Cerebellar nuclear complex (tissue), 1 donor: ENCODE measurements around the gene RORB.

Experiments
- DNase-seq, 2 experiments: peaks; one replicate each; lab custom pipeline; 2025; lab: John Stamatoyannopoulos, UW

Gene RORB

DNA sequence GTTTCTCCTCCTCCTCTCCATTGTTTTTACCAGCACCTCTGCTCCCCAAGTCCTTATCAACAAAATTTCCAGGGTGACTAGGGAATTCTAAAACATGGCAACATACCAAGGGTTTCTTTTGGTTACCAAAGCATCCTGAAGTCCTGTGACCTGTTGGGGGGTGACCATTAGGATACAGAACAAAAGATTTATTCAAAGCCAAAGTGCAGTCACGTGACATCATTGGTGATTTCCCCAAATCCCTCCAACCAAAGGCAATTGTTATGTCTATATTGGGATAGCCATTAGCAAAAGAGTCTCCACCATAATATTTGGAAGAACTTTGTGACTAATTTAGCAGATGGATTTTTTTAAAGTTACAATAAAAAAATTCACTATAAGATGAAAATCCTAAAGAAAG, 222.2 kb downstream of the RORB start:
- DNase-seq = no peak

DNA sequence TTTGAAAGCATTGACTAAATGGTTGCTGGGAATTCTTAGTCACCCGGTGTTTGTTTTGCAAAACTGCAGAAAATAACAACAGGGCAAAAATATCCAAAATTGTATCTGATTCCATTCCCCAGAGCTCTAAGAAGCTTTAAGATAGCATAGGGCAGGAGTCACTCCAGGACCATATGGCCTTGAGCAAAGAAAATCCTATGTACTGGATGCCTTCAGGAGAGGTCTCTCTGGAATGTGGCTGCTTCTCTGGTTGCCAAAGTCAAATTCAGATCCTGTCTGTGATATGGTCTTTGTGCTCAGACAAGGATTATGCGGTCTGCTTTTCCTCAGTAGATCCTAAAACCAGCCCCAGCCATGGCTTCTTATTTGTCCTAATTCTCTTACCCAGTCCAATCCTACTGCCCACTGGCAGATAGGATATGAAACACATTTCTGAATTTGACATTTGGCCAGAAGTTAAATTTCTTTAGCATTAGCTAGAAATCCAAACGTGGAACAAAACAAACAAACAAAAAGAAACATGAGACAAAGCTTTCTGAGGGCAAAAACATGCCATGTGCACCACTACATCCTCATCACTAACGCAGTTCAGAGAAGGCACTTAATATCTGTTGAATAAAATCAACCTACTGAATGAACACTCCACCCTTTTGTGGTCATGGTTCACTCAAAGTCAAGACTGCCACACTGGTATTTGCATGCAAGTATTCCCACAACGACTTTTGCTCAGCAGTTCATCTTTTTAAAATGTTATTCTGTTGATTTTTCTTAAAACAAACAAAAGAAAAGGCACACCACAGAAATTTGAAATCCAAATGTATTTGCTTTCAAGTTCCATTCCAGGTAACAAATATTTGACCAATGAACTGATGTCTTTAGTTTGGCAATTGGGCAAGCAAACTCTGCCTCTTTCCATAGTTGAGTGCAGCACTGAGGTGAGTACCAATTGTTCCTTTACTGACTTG, 224.8 kb downstream of the RORB start:
- no peak for DNase-seq

DNA sequence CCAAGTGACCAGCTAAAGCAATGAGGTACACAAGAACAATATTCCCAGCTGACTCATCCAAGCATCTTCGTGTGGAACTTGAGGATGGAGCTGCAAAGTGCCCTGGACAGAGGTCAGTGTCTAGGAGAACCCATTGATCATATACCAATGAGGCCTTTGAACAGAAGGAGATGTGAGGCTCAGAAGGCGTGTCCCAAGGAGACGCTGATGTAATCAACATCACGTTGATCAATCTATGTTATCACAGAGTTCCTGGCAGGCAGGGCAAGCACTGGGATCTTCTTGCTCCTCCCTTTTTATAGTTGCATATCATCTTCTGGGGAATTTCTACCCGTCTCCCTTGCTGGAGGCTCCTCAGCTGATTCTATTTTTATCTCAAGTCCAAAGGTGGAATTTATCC, 227.2 kb downstream of the RORB start:
- no peak for DNase-seq

DNA sequence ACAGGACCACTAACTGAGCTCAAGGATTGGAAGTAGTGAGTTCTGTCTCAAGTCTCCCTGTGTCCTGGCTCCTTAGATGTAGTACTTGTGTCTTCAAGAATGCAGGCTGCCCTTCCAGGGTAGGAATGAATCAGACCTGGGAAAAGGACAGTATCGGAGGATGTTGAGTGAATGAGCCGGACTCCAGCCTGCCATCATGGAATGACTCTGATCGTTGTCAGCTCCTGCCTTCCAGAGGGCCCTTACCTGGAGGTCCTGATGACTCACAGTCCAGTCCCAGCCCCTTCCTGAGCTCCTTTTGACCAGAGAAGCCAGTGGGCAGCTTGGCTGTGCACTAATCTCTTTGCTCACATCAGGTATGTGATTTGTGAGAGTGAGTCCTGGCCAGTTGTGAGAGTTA, 229.4 kb downstream of the RORB start:
- no peak for DNase-seq

- no peak for DNase-seq
Measured at GRCh38 chr9:74728176-74728575, 231.0 kb downstream of the RORB start.

DNA sequence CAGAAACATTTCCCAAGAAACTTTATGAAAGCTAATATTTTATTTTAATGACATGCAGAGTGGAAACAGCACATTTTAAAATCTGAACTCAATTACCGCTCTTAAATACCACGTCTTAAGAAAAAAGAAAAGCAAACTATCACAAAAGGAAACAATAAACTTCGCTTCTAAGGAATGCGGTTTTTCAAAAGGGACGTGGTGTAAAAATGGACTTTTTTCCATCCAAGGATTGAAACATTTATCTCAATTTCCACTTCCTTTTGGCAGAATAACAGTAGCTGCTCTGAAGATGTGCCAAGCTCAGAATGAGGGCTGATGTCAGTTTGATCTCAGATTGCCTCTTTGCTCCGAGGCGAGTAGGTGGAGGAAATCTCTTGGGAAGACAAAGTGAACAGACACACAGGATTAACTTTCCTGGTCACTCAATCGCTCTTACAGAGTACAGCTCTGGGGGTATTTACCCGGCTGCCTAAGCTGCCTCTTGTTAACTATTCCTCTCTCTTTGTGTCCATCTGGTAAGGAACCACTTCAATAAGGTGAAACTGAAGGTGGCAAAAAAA, 232.1 kb downstream of the RORB start:
- DNase-seq = no peak

- no peak for DNase-seq
Measured at GRCh38 chr9:74735761-74736160, 238.6 kb downstream of the RORB start.

GRCh38 chr9:74736646-74737045, 239.5 kb downstream of the RORB start:
- DNase-seq = no peak

DNA sequence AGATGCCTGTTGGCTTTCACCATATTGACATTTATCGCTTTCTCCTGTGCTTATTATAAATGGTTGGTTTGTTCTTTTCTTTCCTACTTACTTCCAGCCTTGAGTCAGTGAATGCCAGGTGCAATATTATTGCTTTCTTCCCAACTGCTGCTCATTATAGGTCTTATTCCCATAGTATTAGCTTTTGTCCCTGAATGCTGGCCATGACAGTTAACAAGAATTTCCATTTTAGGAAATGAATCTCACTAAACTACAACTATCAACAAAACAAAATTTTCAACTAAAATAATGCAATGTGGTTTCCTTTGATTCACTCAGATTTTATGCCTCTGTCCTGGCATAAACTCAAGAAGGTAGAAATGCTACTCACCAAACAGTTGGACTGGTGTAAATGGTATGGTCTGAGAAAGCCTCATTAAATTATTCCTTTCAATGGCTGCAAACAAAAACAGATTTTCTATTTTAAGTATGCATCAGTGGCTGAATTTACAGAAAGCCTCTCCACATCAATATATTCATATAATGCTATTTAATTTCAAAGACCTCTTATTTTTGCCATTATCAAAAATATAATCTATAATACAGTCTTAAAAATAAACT, 245.2 kb downstream of the RORB start:
- no peak for DNase-seq
